SH-SY5Y (cell line): ENCODE results near the gene NDUFA3.

ENCODE experiments used
- GATA2 ChIP-seq: IDR thresholded peaks from 2 replicates; pipeline ENCODE4 v1.6.1; 2011; ENCODE audit warnings: mild to moderate bottlenecking, low read depth, low read length
- GATA3 ChIP-seq: IDR thresholded peaks from 2 replicates; pipeline ENCODE4 v1.6.1; 2011; ENCODE audit warnings: low read depth, mild to moderate bottlenecking, low read length, moderate library complexity

- TF ChIP-seq GATA3 (no peak), GATA2 (no peak)
Measured at GRCh38 chr19:54104998-54105715, 2.5 kb downstream of the NDUFA3 start.
